ENCODE results near the gene MAML3.

MAML3 gene

GRCh38 chr4:140153718-140154571 is at the start of gene MAML3:
TSS of gene MAML3 (minus strand) at chr4:140154184. CDS start at chr4:140153327, 857 bp downstream.
- Histone ChIP-seq H3K27me3 (ENCODE audit: insufficient read depth, low read length) (no peaks in the 10 kb centered on the region), H3K4me1 (ENCODE audit: insufficient read depth, low read length, severe bottlenecking) (peaks cover 65% of the 10 kb centered on the region), H3F3A (ENCODE audit: insufficient read depth, low read length) (no peaks in the 10 kb centered on the region), H3K36me3 (ENCODE audit: insufficient read depth, low read length) (no peaks in the 10 kb centered on the region), H3K9me3 (ENCODE audit: low read length) (no peaks in the 10 kb centered on the region), H2AFZ (ENCODE audit: low read length) (peak within 1 kb of the TSS; percentile 80; the same call in 1 of the 2 replicates), H3K9me2 (ENCODE audit: low read depth, low read length) (no peaks in the 10 kb centered on the region), H4K20me1 (ENCODE audit: insufficient read depth, low read length) (no peaks in the 10 kb centered on the region), H3K27ac (ENCODE audit: low read depth, low read length, poor library complexity, severe bottlenecking) (peak within 1 kb of the TSS; percentile 84), H3K79me2 (ENCODE audit: insufficient read depth, low read length) (no peaks in the 10 kb centered on the region), H3K4me3 (ENCODE audit: low read depth, low read length, poor library complexity, severe bottlenecking) (peak within 1 kb of the TSS; percentile 75), H3K4me2 (ENCODE audit: low read length) (peak within 1 kb of the TSS; percentile 96), H3K9ac (ENCODE audit: low read length) (peak within 1 kb of the TSS; percentile 71)
- TF ChIP-seq, protein P1, sequence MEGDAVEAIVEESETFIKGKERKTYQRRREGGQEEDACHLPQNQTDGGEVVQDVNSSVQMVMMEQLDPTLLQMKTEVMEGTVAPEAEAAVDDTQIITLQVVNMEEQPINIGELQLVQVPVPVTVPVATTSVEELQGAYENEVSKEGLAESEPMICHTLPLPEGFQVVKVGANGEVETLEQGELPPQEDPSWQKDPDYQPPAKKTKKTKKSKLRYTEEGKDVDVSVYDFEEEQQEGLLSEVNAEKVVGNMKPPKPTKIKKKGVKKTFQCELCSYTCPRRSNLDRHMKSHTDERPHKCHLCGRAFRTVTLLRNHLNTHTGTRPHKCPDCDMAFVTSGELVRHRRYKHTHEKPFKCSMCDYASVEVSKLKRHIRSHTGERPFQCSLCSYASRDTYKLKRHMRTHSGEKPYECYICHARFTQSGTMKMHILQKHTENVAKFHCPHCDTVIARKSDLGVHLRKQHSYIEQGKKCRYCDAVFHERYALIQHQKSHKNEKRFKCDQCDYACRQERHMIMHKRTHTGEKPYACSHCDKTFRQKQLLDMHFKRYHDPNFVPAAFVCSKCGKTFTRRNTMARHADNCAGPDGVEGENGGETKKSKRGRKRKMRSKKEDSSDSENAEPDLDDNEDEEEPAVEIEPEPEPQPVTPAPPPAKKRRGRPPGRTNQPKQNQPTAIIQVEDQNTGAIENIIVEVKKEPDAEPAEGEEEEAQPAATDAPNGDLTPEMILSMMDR (IDR thresholded peaks at IDR 0.05; ENCODE audit: low read length), result no peak
- TF ChIP-seq EZH2 (IDR thresholded peaks at IDR 0.05; ENCODE audit: borderline replicate concordance, low read length), result no peak

GRCh38 chr4:140198942-140199341 is 45.0 kb upstream of the MAML3 start:
- Histone ChIP-seq H4K20me1 (ENCODE audit: insufficient read depth, low read length) (no peaks in the 10 kb centered on the region), H2AFZ (ENCODE audit: low read length) (no peak overlapping the region), H3K4me3 (ENCODE audit: low read depth, low read length, poor library complexity, severe bottlenecking) (no peak overlapping the region), H3K9me2 (ENCODE audit: low read depth, low read length) (no peaks in the 10 kb centered on the region), H3K4me2 (ENCODE audit: low read length) (no peak overlapping the region), H3K4me1 (ENCODE audit: insufficient read depth, low read length, severe bottlenecking) (no peaks in the 10 kb centered on the region), H3K9me3 (ENCODE audit: low read length) (no peaks in the 10 kb centered on the region), H3K79me2 (ENCODE audit: insufficient read depth, low read length) (no peaks in the 10 kb centered on the region), H3K27ac (ENCODE audit: low read depth, low read length, poor library complexity, severe bottlenecking) (no peak overlapping the region), H3K36me3 (ENCODE audit: insufficient read depth, low read length) (no peaks in the 10 kb centered on the region), H3K9ac (ENCODE audit: low read length) (no peak overlapping the region), H3F3A (ENCODE audit: insufficient read depth, low read length) (no peaks in the 10 kb centered on the region), H3K27me3 (ENCODE audit: insufficient read depth, low read length) (no peaks in the 10 kb centered on the region)
- TF ChIP-seq, protein P1 (IDR thresholded peaks at IDR 0.05; ENCODE audit: low read length), result no peak
- no peak for TF ChIP-seq EZH2 (IDR thresholded peaks at IDR 0.05; ENCODE audit: borderline replicate concordance, low read length)

DNA sequence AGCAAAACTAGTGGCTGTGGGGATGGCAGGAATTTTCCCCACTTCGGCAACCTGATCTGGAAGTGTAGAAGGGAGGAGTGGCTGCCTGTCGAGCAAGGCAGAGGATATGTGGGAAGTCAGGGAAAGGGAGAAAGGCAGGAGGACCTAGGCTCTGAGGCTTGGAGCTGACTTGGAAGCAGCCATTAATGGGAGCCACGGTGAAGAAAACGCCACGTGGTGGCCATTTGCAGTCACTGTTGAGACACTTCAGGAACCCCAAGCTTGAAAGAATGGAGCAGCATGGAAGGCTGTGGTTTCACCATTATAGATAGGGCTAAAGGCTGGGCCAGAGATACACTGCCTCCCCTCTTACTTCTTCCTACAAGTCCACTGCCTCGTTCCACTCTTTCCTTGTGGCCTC is 41.8 kb upstream of the MAML3 start:
- no peaks in the 10 kb centered on the region for H3K36me3 ChIP-seq (ENCODE audit: insufficient read depth, low read length)
- no peak for TF ChIP-seq EZH2 (IDR thresholded peaks at IDR 0.05; ENCODE audit: borderline replicate concordance, low read length)
- TF ChIP-seq, protein P1 (IDR thresholded peaks at IDR 0.05; ENCODE audit: low read length), result peak; percentile 28; the same call in 1 of the 2 replicates

More for the DNA sequence above, 41.8 kb upstream of the MAML3 start:
- H4K20me1 ChIP-seq (ENCODE audit: insufficient read depth, low read length), result no peaks in the 10 kb centered on the region
- no peak overlapping the region for H2AFZ ChIP-seq (ENCODE audit: low read length)
- H3K27me3 ChIP-seq (ENCODE audit: insufficient read depth, low read length), result no peaks in the 10 kb centered on the region
- no peak overlapping the region for H3K27ac ChIP-seq (ENCODE audit: low read depth, low read length, poor library complexity, severe bottlenecking)
- H3K9ac ChIP-seq (ENCODE audit: low read length), result no peak overlapping the region
- H3K79me2 ChIP-seq (ENCODE audit: insufficient read depth, low read length), result no peaks in the 10 kb centered on the region
- no peak overlapping the region for H3K4me2 ChIP-seq (ENCODE audit: low read length)
- no peaks in the 10 kb centered on the region for H3K4me1 ChIP-seq (ENCODE audit: insufficient read depth, low read length, severe bottlenecking)
- no peak overlapping the region for H3K4me3 ChIP-seq (ENCODE audit: low read depth, low read length, poor library complexity, severe bottlenecking)
- H3K9me2 ChIP-seq (ENCODE audit: low read depth, low read length), result no peaks in the 10 kb centered on the region
- no peaks in the 10 kb centered on the region for H3K9me3 ChIP-seq (ENCODE audit: low read length)
- H3F3A ChIP-seq (ENCODE audit: insufficient read depth, low read length), result no peaks in the 10 kb centered on the region
